ENCODE measurements around the gene EBNA1BP2.
"Not testable (repeated sequence)": the region's sequence is repeated elsewhere in the genome, so short reads cannot be mapped to it uniquely, and the experiment has no call there.

The EBNA1BP2 gene

GRCh38 chr1:43174873-43175272, 2.8 kb upstream of the EBNA1BP2 start:
- no peak for DNase-seq (ENCODE audit: insufficient read length, low spot score)

GRCh38 chr1:43172527-43172972, 460 bp upstream of the EBNA1BP2 start:
- DNase-seq (ENCODE audit: insufficient read length, low spot score): peak; percentile 76
- peak; percentile 59 for FAIRE-seq

More at GRCh38 chr1:43174873-43175272, 2.8 kb upstream of the EBNA1BP2 start:
- FAIRE-seq: no peak

- DNase-seq (ENCODE audit: insufficient read length, low spot score) (no peak), FAIRE-seq (no peak)
These were observed 696 bp downstream of the EBNA1BP2 start for GRCh38 chr1:43171312-43171875.

- DNase-seq (ENCODE audit: insufficient read length, low spot score) (no peak), FAIRE-seq (no peak)
These were observed 6.3 kb downstream of the EBNA1BP2 start for GRCh38 chr1:43165765-43166164.

GRCh38 chr1:43165162-43165561, 6.9 kb downstream of the EBNA1BP2 start:
- FAIRE-seq (no peak), DNase-seq (ENCODE audit: insufficient read length, low spot score) (no peak)

GRCh38 chr1:43156026-43156425, 16.1 kb downstream of the EBNA1BP2 start:
- DNase-seq (ENCODE audit: insufficient read length, low spot score): no peak
- no peak for FAIRE-seq

GRCh38 chr1:43153443-43153842, 18.6 kb downstream of the EBNA1BP2 start:
- no peak for FAIRE-seq
- DNase-seq (ENCODE audit: insufficient read length, low spot score): no peak

- FAIRE-seq: no peak
- no peak for DNase-seq (ENCODE audit: insufficient read length, low spot score)
These were observed 19.2 kb downstream of the EBNA1BP2 start for GRCh38 chr1:43152866-43153265.

GRCh38 chr1:43149889-43150288, 22.2 kb downstream of the EBNA1BP2 start:
- FAIRE-seq (no peak), DNase-seq (ENCODE audit: insufficient read length, low spot score) (no peak)

GRCh38 chr1:43147625-43148327, 24.3 kb downstream of the EBNA1BP2 start:
- FAIRE-seq (peak; percentile 79), DNase-seq (ENCODE audit: insufficient read length, low spot score) (peak; percentile 65)

GRCh38 chr1:43144237-43144636, 27.9 kb downstream of the EBNA1BP2 start:
- FAIRE-seq: no peak
- no peak for DNase-seq (ENCODE audit: insufficient read length, low spot score)

- FAIRE-seq: no peak
- peak; percentile 13 for DNase-seq (ENCODE audit: insufficient read length, low spot score)
These were observed 28.6 kb downstream of the EBNA1BP2 start for GRCh38 chr1:43143441-43143888.

GRCh38 chr1:43140583-43140982, 31.5 kb downstream of the EBNA1BP2 start:
- FAIRE-seq (no peak), DNase-seq (ENCODE audit: insufficient read length, low spot score) (no peak)

GRCh38 chr1:43140010-43140409, 32.1 kb downstream of the EBNA1BP2 start:
- no peak for DNase-seq (ENCODE audit: insufficient read length, low spot score)
- FAIRE-seq: no peak

- FAIRE-seq; DNase-seq (ENCODE audit: insufficient read length, low spot score): not testable (repeated sequence)
These were observed 32.8 kb downstream of the EBNA1BP2 start for GRCh38 chr1:43139295-43139694.

GRCh38 chr1:43137445-43138052, 34.5 kb downstream of the EBNA1BP2 start:
- FAIRE-seq (no peak), DNase-seq (ENCODE audit: insufficient read length, low spot score) (no peak)

GRCh38 chr1:43135857-43136781, 36.0 kb downstream of the EBNA1BP2 start:
- FAIRE-seq (no peak), DNase-seq (ENCODE audit: insufficient read length, low spot score) (no peak)

- FAIRE-seq: no peak
These were observed 37.5 kb downstream of the EBNA1BP2 start for GRCh38 chr1:43134640-43135039.

GRCh38 chr1:43134068-43134467, 38.0 kb downstream of the EBNA1BP2 start:
- DNase-seq (ENCODE audit: insufficient read length, low spot score) (no peak), FAIRE-seq (no peak)

More at GRCh38 chr1:43134640-43135039, 37.5 kb downstream of the EBNA1BP2 start:
- no peak for DNase-seq (ENCODE audit: insufficient read length, low spot score)

- no peak for FAIRE-seq
- DNase-seq (ENCODE audit: insufficient read length, low spot score): no peak
These were observed 42.7 kb downstream of the EBNA1BP2 start for GRCh38 chr1:43129426-43129825.

- FAIRE-seq (no peak), DNase-seq (ENCODE audit: insufficient read length, low spot score) (no peak)
These were observed 43.3 kb downstream of the EBNA1BP2 start for GRCh38 chr1:43128816-43129215.
